Lung (tissue), 12 donors: ENCODE measurements around the gene MIA. TPM values are rescaled to one million over a fixed set of nuclear protein-coding genes. Genes with fewer than 3 reads are reported as not detected.
A peak's percentile ranks its signal among the peaks of the same experiment; 100 is the strongest.

ENCODE experiments used
- ATAC-seq: fragments of 200-7000 bp; cut with Tn5 transposase; one replicate; pipeline ENCODE4 v1.9.1; 2020; ENCODE audit warnings: moderate number of reproducible peaks; ENCODE audit not compliant: insufficient read depth, low FRiP score
- DNase-seq, 3 donors: peaks; one replicate each; pipeline ENCODE4 v3.0.0-alpha.2; 2013 to 2017
- H3K27ac ChIP-seq, 2 donors: one replicate each; pipeline ENCODE4 v1.5.1; 2013; ENCODE audit warnings: mild to moderate bottlenecking in 2 of 2, moderate library complexity in 2 of 2, control low read depth in 1 of 2, inconsistent platforms in 1 of 2, low read depth in 1 of 2, low read length in 1 of 2
- H3K27me3 ChIP-seq, 3 donors: one replicate each; pipeline ENCODE4 v1.5.1; 2013; ENCODE audit warnings: low read length in 2 of 3; ENCODE audit not compliant: control insufficient read depth in 3 of 3, insufficient read depth in 3 of 3
- H3K36me3 ChIP-seq, 4 donors: one replicate each; pipeline ENCODE4 v1.5.1; 2013; ENCODE audit warnings: low read length in 4 of 4, mild to moderate bottlenecking in 1 of 4, moderate library complexity in 1 of 4; ENCODE audit not compliant: control insufficient read depth in 4 of 4, insufficient read depth in 4 of 4
- H3K4me1 ChIP-seq, 5 donors: one replicate each; pipeline ENCODE4 v1.5.1; 2013; ENCODE audit warnings: low read length in 5 of 5, mild to moderate bottlenecking in 2 of 5, moderate library complexity in 1 of 5; ENCODE audit not compliant: control insufficient read depth in 5 of 5, insufficient read depth in 5 of 5
- H3K4me3 ChIP-seq: one replicate; pipeline ENCODE4 v1.5.1; 2013; ENCODE audit warnings: mild to moderate bottlenecking, control low read depth, moderate library complexity
- H3K9ac ChIP-seq, 2 donors: one replicate each; pipeline ENCODE4 v1.5.1; 2013; ENCODE audit warnings: low read length in 2 of 2, control low read depth in 1 of 2; ENCODE audit not compliant: insufficient read depth in 1 of 2
- H3K9me3 ChIP-seq, 4 donors: one replicate each; pipeline ENCODE4 v1.5.1; 2013; ENCODE audit warnings: low read length in 3 of 4, mild to moderate bottlenecking in 1 of 4, moderate library complexity in 1 of 4; ENCODE audit not compliant: control insufficient read depth in 4 of 4, insufficient read depth in 3 of 4
- CTCF ChIP-seq: IDR thresholded peaks from 2 replicates; pipeline ENCODE4 v1.5.1; 2012; ENCODE audit warnings: mild to moderate bottlenecking; ENCODE audit errors: control extremely low read depth, extremely low read depth
- WGBS, 2 donors: extraction: QIAGEN DNeasy Blood & Tissue Kit; methylation state at CpG; one replicate each; pipeline ENCODE4 v1.1.7; 2013; 5-methylcytosine and 5-hydroxymethylcytosine counted together
- polyA plus RNA-seq, 2 donors: library from polyadenylated mRNA; stranded (reverse); fragments of 200-250 nt; gene quantifications; one replicate each; pipeline ENCODE4 v1.2.1, GENCODE V29; 2013
- total RNA-seq, 2 donors: library from RNA; depleted of rRNA in 1 of 2; stranded (reverse); fragments of >200 nt in 1 of 2; gene quantifications; one replicate each; pipeline ENCODE4 v1.2.1, GENCODE V29; 2014 to 2021
- donor health status: control.
- donor health status: control.
- donor health status: Bipolar disorder and iron deficiency.
- donor health status: healthy.
- donor health status: DM: yes; HTN: yes; CAD: no.

Gene MIA
- total and polyA plus RNA-seq, 4 donors: 0.75 to 4.6 (median 3.2) TPM; not detected in 1

- Histone ChIP-seq H3K27ac (peak overlapping the region; percentile 59 to 84), H3K27me3 (no peaks in the 10 kb centered on the region), H3K9me3 (no peaks in the 10 kb centered on the region), H3K9ac (no peak overlapping the region), H3K36me3 (peaks cover 0 to 41% (median 26%) of the 10 kb centered on the region in 4 donors), H3K4me1 (peaks cover 21 to 57% (median 51%) of the 10 kb centered on the region in 5 donors), H3K4me3 (no peak overlapping the region)
- DNase-seq (no peak), ATAC-seq (no peak)
- TF ChIP-seq CTCF: no peak
- WGBS, 2 donors: 65% methylated on average over 2 of the region's 2 CpGs
These were observed 30.0 kb downstream of the MIA start for GRCh38 chr19:40805258-40805868.

GRCh38 chr19:40806423-40807146, 31.3 kb downstream of the MIA start:
- H3K4me1 ChIP-seq: peaks cover 11 to 52% (median 46%) of the 10 kb centered on the region in 5 donors
- H3K36me3 ChIP-seq: peaks cover 0 to 33% (median 25%) of the 10 kb centered on the region in 4 donors
- peak; percentile 62 for TF ChIP-seq CTCF
- H3K27ac ChIP-seq: peak overlapping the region in 1 of 2 donors; percentile 81
- no peak overlapping the region for H3K4me3 ChIP-seq
- no peak overlapping the region for H3K9ac ChIP-seq
- no peaks in the 10 kb centered on the region for H3K27me3 ChIP-seq
- peak; percentile 92 to 96 (median 94) for DNase-seq
- peak; percentile 13 for ATAC-seq
- WGBS, 2 donors: 26 to 35% methylated on average over 26 of the region's 26 CpGs
- H3K9me3 ChIP-seq: no peaks in the 10 kb centered on the region

GRCh38 chr19:40807147-40808020, 32.1 kb downstream of the MIA start:
- DNase-seq (no peak), ATAC-seq (no peak)
- Histone ChIP-seq H3K36me3 (peaks cover 0 to 33% (median 23%) of the 10 kb centered on the region in 4 donors), H3K4me3 (no peak overlapping the region), H3K4me1 (peaks cover 8 to 52% (median 44%) of the 10 kb centered on the region in 5 donors), H3K9ac (no peak overlapping the region), H3K27me3 (no peaks in the 10 kb centered on the region), H3K27ac (peak overlapping the region in 1 of 2 donors; percentile 79), H3K9me3 (no peaks in the 10 kb centered on the region)
- TF ChIP-seq CTCF: no peak
- 66 to 78% methylated on average over 18 of the region's 18 CpGs for WGBS, 2 donors
